GM23338 (cell line): ENCODE measurements around the gene SLC35A4.

Experiments used
- CTCF ChIP-seq, 2 experiments: fragments of 200-600 bp in 1 of 2; sonication (generic) in 1 of 2; conservative IDR thresholded peaks; 2 replicates each; pipeline versions ENCODE4 v1.5.1 to v1.6.1; 2016 to 2017; ENCODE audit warnings: antibody characterized with exemption in 2 of 2, low read depth in 2 of 2, mild to moderate bottlenecking in 2 of 2, moderate library complexity in 1 of 2
- EZH2 ChIP-seq: fragments of 200-600 bp; sonication (generic); IDR thresholded peaks from one replicate; pipeline ENCODE4 v1.8.0; 2017; ENCODE audit warnings: antibody characterized with exemption, mild to moderate bottlenecking, low read depth; ENCODE audit not compliant: unreplicated experiment
- EZH2phosphoT487 ChIP-seq: fragments of 200-600 bp; sonication (generic); IDR thresholded peaks from one replicate; pipeline ENCODE4 v1.8.1; 2018; ENCODE audit warnings: antibody characterized with exemption; ENCODE audit not compliant: unreplicated experiment
- POLR2AphosphoS5 ChIP-seq: IDR thresholded peaks from 2 replicates; pipeline ENCODE4 v1.6.1; 2016; ENCODE audit warnings: antibody characterized with exemption, low read depth
- ZNF114 ChIP-seq: fragments of 250-450 bp; sonication (Bioruptor Pico); IDR thresholded peaks from 2 replicates; pipeline ENCODE4 v1.5.0; 2020; ENCODE audit warnings: mild to moderate bottlenecking, moderate library complexity
- TF ChIP-seq, protein P1 (sequence below): IDR thresholded peaks from one replicate; pipeline ENCODE4 v1.6.1; 2018; ENCODE audit warnings: antibody characterized with exemption; ENCODE audit not compliant: unreplicated experiment

DNA sequence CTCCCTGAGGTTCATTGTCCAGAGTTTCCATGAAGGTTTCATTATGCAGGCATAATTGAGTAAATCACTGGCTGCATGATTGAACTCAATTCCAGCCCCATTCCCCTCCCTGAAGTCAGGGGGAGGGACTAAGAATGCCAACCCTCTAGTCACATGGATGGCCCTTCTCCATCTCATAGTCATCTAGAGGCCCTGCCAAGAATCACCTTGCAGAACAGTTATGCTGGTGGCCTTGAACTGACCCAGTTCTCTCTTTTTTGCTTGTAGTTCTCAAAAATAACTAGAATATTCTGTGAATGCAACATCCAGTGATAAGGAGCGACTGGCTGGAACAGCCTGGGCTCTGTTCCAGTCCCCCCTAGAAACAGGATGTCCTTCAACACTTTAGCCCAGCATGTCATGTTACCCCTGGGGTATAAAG lies 31.7 kb downstream of the SLC35A4 start:
- TF ChIP-seq, protein P1, sequence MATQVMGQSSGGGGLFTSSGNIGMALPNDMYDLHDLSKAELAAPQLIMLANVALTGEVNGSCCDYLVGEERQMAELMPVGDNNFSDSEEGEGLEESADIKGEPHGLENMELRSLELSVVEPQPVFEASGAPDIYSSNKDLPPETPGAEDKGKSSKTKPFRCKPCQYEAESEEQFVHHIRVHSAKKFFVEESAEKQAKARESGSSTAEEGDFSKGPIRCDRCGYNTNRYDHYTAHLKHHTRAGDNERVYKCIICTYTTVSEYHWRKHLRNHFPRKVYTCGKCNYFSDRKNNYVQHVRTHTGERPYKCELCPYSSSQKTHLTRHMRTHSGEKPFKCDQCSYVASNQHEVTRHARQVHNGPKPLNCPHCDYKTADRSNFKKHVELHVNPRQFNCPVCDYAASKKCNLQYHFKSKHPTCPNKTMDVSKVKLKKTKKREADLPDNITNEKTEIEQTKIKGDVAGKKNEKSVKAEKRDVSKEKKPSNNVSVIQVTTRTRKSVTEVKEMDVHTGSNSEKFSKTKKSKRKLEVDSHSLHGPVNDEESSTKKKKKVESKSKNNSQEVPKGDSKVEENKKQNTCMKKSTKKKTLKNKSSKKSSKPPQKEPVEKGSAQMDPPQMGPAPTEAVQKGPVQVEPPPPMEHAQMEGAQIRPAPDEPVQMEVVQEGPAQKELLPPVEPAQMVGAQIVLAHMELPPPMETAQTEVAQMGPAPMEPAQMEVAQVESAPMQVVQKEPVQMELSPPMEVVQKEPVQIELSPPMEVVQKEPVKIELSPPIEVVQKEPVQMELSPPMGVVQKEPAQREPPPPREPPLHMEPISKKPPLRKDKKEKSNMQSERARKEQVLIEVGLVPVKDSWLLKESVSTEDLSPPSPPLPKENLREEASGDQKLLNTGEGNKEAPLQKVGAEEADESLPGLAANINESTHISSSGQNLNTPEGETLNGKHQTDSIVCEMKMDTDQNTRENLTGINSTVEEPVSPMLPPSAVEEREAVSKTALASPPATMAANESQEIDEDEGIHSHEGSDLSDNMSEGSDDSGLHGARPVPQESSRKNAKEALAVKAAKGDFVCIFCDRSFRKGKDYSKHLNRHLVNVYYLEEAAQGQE: no peak
- TF ChIP-seq CTCF (conservative IDR thresholded peaks at IDR 0.05; ENCODE audit: low read depth in 2 of 2): no peak
- TF ChIP-seq POLR2AphosphoS5: no peak
- TF ChIP-seq EZH2: no peak
- TF ChIP-seq EZH2phosphoT487: no peak
- TF ChIP-seq ZNF114 (CRISPR knock-in tag): no peak
